HG03045 (cell line): ENCODE data around the gene HS2ST1.

Experiments
- ATAC-seq: cut with Tn5 transposase; IDR thresholded peaks from one replicate; pipeline ENCODE4 v1.9.1; 2021; ENCODE audit warnings: mild to moderate bottlenecking, moderate library complexity; ENCODE audit not compliant: unreplicated experiment

Gene HS2ST1

DNA sequence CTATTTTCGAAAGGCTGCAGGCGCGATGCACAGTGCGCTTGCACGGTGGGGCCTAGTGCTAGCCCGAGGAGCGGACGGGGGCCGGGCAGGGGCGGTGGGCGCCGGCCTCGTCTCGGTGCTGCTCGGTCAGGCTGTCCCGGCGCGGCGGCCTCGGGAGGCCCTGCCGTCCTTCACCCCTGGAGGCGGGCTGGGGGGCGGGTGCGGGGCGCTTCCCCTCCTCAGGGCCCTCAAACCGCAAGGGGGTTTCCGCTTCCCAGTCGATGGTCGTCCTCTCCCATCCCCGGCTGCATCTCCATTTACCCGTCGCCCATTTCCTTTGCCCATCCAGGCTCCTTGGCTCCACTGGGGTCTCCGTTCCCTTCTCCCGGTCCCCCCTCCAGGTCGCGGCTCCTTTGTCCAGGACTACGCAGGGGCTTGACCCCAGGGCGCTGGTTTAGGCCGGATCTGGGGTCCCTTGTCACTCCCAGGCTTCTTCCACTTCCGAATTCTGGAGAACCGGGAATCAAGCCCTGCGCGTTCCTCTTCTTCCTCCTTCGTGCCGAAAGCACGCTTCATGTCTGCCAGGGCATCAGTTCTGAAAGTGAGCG is 217.9 kb downstream of the HS2ST1 start:
- ATAC-seq, result peak; percentile 31

DNA sequence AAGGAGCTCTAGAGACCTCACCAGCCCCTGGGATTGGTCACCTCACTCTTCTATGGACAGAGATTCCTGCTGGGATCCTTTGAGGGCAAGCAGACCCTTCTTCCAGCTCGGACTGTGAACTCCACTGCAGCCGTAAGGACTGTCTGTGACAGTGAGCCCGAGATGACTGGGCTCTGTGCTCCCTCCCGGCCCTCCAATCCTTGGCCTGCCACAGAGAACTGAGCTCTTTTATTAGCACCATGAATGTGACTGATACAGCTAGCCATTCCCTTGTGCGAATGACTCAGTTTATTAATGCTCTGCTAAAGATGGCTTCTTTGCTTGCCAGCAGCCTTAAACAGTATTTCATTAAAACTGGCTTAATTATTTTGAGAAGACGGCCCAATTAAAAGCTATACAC is 219.6 kb downstream of the HS2ST1 start:
- ATAC-seq, result no peak

DNA sequence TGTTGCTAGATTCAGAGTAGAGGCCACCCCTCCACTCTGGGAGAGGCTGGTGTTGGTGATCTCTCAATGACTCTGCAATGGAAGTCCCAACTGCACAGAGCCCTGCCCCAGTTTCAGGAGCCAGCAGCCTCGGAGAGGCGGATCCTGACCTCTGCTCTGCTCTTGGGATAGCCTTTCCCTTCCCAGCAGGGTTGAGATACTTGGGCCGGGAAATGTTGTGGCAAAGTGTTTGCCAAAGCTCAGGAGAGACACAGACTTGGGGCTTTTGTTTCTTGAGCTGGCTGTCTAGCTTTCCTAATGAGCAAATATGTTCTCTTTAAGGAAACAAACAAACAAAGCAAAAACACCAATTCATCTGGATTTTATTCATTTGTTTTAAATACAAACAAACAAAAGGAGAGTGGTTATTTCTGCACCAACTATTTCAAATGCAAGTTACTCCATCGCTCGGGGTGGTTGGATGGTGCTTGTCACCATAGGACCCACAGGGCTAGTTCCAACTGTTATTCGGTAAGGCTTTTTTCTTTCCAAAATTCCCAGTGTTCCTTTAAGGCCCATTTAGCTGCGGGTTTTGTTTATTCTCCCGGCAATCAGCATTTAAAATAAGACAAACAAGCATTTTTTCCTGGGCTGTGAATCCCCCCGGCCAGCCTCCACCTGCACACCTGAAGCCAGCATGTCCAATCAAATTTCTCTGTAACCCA is 220.3 kb downstream of the HS2ST1 start:
- no peak for ATAC-seq

DNA sequence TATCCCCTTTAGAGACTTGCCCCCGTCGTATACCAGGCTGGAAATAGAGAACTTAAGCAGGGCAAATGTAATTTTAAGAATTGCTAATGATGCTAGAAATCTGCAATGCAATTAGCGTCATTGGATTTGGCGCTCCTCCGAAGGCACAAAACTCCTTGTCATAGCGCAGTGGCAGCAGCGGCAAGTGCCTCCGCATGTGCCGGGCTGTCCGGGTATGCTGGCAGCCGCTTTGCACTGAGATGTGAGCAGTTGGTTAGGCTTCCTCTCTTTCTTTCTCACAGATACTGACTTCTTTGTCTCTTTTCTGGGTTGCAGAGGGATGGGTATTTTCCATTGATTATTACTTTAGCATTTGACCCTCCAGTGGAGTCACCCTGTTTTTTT is 220.9 kb downstream of the HS2ST1 start:
- ATAC-seq, result no peak

DNA sequence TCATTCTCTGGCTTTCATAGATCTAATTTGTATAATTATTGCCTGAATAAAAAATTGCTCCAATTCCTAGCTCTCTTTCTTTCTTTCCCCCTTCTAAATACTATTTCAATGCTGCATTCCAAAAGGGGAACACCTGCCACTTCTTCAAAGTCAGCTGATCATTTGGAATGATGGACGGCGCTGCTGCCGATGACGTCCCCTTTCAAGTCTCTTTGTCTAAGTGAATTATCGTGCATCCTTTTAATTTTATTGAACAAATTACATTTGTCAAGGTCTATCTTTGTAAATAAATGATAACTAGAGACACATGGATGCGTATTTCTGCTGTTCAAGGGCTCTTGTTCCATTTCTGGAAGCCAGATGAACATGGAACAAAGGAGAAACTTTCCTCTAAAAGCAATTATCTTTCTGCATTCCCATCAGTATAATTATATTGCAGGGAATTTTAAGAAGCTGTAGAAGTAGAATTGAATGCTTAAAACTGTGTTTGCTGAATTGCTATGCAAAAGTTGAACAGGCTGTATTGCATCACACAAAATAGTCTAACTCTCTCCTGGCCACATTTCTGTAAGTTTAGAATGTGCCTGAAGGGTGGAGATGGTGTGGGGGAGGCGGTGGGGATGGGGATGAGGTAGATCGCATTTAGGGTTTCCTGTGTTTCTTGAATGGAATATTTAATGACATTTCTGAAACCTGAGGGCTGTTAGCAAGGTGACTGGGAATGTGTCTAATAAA is 222.3 kb downstream of the HS2ST1 start:
- no peak for ATAC-seq

DNA sequence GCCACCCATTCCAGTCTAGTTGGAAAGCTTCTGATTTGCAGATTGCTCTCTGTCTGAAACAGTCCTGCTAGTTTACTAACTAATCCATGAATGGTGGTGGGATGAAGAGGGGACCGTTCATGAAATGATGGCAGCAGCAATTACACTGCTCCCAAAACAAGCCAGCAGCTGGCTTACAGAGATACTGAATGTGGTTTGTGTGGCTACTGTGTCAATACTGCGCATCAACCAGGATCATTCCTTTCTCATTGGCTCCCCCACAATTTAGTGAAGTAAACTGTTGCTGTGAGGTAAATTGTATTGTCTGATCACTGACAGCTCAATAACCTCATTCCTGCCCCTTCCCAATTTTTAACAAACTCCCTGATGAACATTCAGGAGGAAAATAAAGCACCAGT is 222.9 kb downstream of the HS2ST1 start:
- no peak for ATAC-seq

DNA sequence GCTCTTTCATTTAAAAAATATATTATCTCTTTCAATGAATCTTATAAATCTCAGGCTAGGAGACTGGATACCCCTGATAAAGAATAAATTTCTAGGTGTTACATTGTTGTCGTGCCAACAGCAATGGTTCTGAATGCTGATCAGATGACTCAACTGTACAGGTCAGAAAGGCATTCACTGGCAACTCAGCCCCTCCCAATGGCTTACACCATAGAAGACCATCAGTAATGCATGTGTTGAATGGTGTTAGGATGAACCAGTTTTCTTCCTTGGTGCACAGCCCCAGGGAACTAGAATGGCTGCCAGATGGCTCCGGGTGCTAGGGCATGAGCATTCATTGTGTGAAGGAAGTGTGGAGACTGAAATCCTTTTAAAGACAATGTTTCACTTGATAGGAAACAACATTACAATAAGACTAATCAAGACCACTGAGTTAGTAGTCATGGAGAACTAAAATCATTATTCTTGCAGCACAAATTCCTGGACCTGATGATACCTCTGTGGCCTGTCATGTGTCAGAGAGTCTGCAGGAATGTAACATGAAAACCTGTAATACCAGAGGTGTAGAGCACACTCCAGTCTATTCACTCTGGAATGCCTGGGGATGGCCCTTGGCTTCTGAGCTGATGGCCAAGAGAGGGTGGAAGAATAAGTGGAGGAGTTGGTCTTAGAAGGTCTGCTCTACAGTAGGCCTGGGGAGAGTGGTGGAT is 226.6 kb downstream of the HS2ST1 start:
- no peak for ATAC-seq

DNA sequence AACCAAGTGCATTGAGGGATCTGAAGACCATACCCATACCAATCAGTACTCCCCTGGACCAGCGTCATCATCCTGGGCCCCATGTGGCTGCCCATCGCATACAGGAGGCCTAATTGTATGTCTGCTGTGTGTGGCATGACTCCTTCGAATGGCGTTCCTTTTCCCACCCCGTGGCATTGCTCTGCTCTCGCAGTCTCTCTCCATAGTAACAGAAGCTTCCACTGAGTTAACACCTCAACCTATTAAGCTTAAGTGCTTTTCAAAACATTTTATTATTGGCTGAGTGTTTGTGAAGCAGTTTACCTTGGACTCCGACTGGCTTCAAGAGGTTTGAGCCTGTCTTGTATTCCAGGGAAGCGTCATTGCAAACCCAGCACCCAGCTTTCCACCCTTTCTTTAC is 227.1 kb downstream of the HS2ST1 start:
- ATAC-seq, result no peak

DNA sequence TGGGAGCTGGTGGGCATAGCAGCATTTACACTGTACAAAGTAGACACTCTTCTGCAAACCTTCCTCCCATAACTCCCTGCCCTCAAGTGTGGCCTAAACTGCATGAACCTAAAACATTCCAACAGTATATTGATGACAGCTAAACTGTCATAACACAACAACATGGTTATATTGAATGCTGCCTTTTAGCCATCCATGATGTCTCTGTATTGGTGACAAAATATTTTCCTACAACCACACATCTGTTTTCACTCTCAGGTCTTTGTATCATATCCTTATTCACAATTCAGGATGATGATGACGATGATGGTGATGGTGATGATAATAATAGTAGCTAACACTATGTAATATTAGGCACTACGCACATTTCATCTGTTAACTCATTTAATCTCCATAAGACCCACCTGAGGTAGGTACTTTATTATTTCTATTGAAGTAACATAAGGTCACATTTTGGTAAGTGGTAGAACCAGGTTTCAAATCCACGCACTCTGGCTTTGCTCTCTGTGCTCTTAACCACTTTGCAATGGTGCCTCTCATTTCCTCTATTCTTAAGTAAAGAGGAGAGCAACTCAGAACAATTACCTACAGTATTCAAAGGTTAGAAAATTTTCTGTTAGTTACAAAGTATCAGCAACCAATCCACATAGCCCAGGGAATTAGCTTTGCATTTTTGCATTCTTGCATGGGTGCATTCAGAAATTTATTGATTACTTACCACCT is 229.1 kb downstream of the HS2ST1 start:
- no peak for ATAC-seq

DNA sequence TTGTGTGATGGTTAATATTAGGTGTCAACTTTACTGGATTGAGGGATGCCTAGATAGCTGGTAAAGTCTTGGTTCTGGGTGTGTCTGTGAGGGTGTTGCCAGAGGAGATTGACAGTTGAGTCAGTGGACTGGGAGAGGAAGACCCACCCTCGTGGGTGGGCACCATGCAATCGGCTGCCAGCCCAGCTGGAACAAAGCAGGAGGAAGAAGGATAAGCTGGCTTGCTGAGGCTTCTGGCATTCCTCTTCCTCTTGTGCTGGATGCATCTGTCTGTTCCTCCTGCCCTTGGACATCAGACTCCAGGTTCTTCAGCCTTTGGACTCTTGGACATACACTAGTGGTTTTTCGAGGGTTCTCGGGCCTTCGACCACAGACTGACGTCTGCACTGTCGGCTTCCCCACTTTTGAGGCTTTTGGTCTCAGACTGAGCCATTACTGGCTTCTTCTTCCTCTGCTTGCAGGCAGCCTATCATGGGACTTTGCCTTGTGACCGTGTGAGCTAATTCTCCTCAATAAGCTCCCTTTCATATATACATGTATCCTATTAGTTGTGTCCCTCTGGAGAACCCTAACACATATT is 230.0 kb downstream of the HS2ST1 start:
- no peak for ATAC-seq

DNA sequence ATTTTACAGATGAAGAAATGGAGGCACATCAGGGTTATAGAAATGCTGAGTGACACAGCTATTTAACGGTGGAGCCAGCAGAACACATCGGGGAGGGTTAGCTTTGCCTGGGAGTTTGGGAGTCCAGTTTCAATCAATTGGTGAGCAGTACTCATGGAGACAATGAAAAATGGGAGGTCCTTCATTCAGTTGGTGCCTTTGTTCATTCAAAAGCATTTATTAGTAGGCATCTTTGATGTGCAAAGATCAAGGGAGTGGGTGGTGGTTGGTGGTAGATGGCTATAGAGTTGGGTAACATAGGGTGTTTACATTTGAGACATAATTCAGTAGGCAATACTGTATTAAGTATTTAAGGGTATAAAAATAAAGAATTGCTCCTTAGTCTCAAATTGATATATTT is 230.5 kb downstream of the HS2ST1 start:
- no peak for ATAC-seq

DNA sequence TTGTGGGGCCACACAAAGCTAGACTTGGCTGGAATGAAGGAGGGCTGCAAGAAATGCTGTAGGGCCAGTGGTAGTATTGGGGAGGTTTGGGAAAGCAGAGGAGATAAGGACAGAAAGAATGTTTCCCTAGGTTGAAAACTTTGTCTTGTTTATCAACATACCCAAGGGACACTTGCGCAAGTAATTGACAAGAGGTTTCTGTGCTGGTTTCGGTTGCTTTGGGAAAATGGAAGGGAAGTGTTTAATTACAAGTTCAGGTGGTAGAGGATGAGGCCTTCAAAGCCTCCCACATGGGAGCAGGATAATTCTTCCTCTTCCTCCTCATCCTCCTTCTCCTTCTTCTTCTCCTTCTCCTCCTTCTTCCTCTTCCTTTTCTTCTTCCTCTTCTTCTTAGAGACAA is 232.1 kb downstream of the HS2ST1 start:
- ATAC-seq, result no peak

DNA sequence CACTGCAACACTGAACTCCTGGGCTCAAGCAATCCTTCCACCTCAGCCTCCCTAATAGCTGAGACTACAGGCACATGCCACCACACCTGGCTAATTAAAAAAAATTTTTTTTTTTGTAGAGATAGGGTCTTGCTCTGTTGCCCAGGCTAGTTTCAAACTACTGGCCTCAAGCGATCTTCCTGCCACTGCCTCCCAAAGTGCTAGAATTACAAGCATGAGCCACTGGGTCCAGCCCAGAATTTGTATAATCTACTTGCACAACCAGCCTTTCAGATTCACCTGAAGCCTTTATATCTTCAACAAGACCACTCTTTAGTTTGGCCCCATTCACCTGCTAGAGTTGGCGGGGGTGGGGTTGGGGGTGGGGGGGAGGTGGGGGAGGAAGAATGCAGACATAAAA is 232.6 kb downstream of the HS2ST1 start:
- ATAC-seq, result no peak

DNA sequence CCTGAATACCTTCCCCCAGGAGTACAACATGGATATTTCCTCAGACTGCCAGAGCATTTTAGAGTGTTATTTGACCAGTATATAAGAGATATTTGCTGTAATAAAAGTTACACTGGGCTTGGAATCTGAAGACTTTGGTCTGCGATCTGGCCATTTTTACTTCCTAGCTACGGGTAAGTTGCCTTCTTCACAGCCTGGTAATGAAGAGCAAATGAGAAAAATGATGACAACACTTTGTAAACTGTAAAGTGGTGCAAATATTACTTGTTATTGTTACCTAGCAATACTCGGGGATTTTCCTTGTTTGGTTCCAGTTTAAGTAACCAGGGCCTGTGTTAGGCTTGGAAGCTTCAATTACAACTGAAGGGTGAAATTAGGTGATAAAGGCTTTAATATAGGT is 233.4 kb downstream of the HS2ST1 start:
- no peak for ATAC-seq

DNA sequence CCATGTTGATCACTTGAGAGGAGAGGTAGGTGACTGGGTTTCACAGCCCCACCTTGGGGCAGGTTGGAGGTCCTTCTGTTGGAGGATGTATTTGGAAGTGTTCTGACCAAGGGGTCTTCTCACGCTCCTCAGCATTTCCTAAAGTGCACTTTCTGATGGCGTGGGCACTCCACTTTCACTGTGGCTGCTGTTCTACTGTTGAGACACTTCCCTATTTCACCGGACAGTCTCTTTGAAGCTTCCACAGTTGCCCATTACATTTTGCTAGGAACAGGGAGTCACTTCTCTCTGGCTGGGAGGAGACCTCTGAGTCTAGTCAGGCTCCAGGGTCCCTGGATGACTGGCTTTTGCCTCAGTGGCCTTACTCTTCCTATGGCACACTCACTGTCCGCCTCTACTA is 234.2 kb downstream of the HS2ST1 start:
- ATAC-seq, result no peak

DNA sequence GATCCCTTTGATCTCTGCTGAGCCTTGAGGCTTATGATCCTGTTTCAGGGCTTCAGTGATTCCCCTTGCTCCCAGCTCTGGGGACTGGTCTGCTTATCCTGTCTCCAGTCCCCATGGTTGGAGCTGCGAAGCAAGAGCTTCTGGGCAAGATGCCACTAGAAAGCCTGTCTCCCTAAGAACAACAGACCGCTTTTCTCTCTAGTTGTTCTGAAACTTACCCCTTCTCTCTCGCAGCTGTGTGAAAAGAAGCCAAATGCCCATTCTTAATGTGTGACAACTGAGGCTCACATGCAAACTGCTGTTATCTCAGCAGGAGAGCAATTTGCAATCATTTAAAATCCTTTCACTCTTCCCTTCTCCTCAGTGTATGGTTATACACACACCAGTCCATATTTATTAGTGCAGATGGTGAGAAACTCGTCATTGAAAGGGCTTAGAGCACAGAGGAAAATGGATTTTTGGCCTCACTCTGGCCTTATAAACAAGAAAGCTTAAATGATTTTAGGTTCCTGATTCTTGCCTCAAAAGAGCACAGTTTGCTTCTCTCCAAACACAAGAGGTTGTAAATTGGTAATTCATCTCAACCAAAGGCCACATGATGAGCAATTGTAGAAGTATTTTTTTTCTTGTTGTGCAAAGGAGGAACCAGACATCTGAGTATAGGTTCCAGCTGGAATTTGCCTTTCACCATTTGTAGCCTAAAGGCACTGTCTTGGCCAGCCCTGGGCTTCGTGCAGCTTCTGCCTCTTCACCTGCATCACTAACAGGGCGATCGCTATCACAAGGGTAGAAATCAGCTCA is 235.0 kb downstream of the HS2ST1 start:
- ATAC-seq, result no peak

DNA sequence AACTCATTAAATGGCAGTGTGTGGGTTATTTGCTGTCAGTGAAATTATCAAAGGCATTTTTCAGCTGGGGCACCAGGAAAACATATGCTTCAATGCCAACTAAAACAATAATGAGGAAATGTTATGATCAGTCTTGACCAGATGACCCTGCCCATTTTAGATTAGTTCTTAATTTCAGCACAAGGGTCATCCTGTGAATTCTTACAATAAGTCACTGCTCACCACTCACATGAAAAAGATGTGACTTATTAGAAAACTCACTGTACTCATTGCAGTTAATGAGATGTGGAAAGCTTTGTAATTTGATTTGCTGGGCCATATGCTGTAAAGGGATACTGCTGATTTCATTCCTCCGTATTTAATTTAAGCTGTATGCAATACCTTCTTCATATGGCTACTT is 235.7 kb downstream of the HS2ST1 start:
- ATAC-seq, result no peak

DNA sequence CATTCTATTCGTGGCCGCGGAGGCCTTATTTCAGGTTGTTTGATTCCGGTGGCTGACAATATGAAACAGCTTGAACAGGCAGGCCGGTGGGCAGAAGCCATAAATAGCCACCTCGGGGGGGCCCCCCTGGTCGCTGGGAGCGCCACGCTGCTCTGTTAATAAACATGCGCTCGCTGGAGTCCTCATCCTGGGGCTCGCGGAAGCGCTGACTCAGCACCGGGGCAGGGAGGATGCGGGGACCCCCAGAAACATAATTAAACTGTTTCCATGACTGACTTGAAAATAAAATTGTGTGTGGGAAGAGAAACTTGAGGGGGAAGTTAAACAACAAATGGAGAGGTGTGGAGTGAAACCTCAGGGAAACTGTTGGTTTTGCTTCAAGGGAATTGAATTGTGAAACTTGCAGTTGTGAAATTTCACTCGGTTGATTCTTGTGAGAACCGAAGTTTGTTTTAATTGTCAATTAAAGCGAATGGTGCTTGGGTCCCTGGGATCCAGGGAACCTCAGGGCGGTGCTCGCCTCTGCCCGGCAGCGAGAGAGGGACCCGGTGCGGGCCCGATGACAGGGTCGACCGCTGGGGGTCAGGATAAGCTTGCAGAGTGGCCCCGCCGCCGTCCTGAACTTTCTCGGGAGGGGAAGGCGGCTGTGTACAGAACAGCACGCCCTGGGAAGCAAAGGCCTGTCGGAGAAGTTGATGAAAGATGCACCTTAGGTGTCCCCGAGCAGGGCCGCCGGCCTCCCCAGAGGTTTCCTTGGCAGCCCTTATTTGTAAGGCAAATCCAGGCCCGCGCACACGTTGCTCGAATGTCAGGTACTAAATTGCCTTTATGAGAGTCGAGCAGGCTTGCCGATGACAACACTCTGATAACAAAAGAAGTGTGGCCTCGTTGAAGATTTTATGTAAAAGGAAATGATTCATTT is 237.3 kb downstream of the HS2ST1 start:
- ATAC-seq, result peak; percentile 79

DNA sequence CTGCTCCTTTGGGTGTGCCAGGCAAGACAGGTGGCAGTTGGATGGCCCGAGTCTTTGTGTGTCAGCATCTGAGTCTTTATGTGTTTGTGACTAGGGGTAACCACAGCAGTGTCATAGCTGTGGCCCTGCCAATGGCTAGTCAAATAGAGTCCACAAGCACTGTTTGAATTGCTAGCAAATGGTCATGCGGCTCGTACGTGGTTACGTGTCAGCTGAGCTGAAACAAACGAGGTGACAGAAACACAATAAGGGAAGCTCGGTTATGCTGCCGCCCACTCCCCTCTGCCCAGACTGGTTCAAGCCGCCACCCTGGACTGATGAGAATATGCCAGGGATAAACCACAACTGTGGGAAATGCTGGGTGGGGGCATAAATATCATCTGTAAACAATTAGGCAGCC is 239.9 kb downstream of the HS2ST1 start:
- ATAC-seq, result no peak
